OCI-LY7 (cell line): Measurements from ENCODE around the gene PWWP2B. TPM values are rescaled to one million over a fixed set of nuclear protein-coding genes. Genes with fewer than 3 reads are reported as not detected.
A peak's percentile ranks its signal among the peaks of the same experiment; 100 is the strongest.

ENCODE experiments used
- BruUV-seq: library from RNA; stranded (reverse); fragments of 400-500 nt; replicated peaks from 2 replicates; lab custom pipeline; 2021; lab: Mats Ljungman, UMichigan
- CTCF ChIA-PET: fragments of 300-600 bp; sonication (Branson Sonifier 250); formaldehyde crosslinking; loops from one replicate; lab custom pipeline; 2022; ENCODE audit warnings: antibody characterized with exemption; ENCODE audit not compliant: unreplicated experiment; lab: Charles Lee
- POLR2A ChIA-PET: fragments of 300-600 bp; sonication (Branson Sonifier 250); formaldehyde crosslinking; loops from one replicate; lab custom pipeline; 2022; ENCODE audit warnings: antibody characterized with exemption; lab: Charles Lee
- DNase-seq: peaks from one replicate; pipeline ENCODE4 v3.0.0-alpha.2; 2015; ENCODE audit warnings: low spot score
- H2AFZ ChIP-seq: fragments of 200-600 bp; sonication (generic), shearing (Covaris generic); 2 replicates; pipeline ENCODE4 v1.6.1; 2014; ENCODE audit warnings: mild to moderate bottlenecking, antibody characterized with exemption, low read length, moderate library complexity
- H3K27ac ChIP-seq: fragments of 200-600 bp; sonication (generic); 2 replicates; pipeline ENCODE4 v1.5.1; 2014; ENCODE audit warnings: mixed run types, low read depth, mild to moderate bottlenecking, moderate library complexity, low read length, inconsistent platforms; ENCODE audit not compliant: poor library complexity, severe bottlenecking
- H3K36me3 ChIP-seq: fragments of 200-600 bp; sonication (generic); 2 replicates; pipeline ENCODE4 v1.6.1; 2014; ENCODE audit warnings: mild to moderate bottlenecking, antibody characterized with exemption, low read length, moderate library complexity, mixed read lengths; ENCODE audit not compliant: insufficient read depth
- H3K4me1 ChIP-seq: fragments of 200-600 bp; sonication (generic); 2 replicates; pipeline ENCODE4 v1.5.1; 2014; ENCODE audit warnings: mild to moderate bottlenecking, low read length; ENCODE audit not compliant: insufficient read depth, poor library complexity, severe bottlenecking
- H3K4me2 ChIP-seq: fragments of 200-600 bp; sonication (generic); 2 replicates; pipeline ENCODE4 v1.6.1; 2014; ENCODE audit warnings: mild to moderate bottlenecking, low read length
- H3K4me3 ChIP-seq: fragments of 200-600 bp; sonication (generic); 2 replicates; pipeline ENCODE4 v1.5.1; 2014; ENCODE audit warnings: mild to moderate bottlenecking, low read depth, low read length; ENCODE audit not compliant: poor library complexity, severe bottlenecking
- H3K79me2 ChIP-seq: fragments of 200-600 bp; sonication (generic); 2 replicates; pipeline ENCODE4 v1.6.1; 2016; ENCODE audit warnings: low read depth, mild to moderate bottlenecking, low read length, moderate library complexity, mixed read lengths; ENCODE audit not compliant: insufficient read depth
- H3K9me2 ChIP-seq: fragments of 200-600 bp; sonication (generic); 2 replicates; pipeline ENCODE4 v1.6.1; 2016; ENCODE audit warnings: mild to moderate bottlenecking, low read length, mixed read lengths; ENCODE audit not compliant: insufficient read depth
- H3K9me3 ChIP-seq: fragments of 200-600 bp; sonication (generic); 2 replicates; pipeline ENCODE4 v1.6.1; 2014; ENCODE audit warnings: mild to moderate bottlenecking, mixed run types, low read length, mixed read lengths
- H4K20me1 ChIP-seq: fragments of 200-600 bp; sonication (generic); 2 replicates; pipeline ENCODE4 v1.6.1; 2014; ENCODE audit warnings: mild to moderate bottlenecking, antibody characterized with exemption, low read length, moderate library complexity, mixed read lengths; ENCODE audit not compliant: insufficient read depth
- EZH2phosphoT487 ChIP-seq: fragments of 200-600 bp; sonication (generic); IDR thresholded peaks from 2 replicates; pipeline ENCODE4 v1.6.1; 2018; ENCODE audit warnings: low read depth, borderline replicate concordance, mild to moderate bottlenecking, mixed run types, antibody characterized with exemption, low read length, moderate library complexity, mixed read lengths
- intact Hi-C: fragments of 100-400 bp; cut with micrococcal nuclease; formaldehyde crosslinking; loops from one replicate; pipeline ENCODE4 v1.10.0; 2022; ENCODE audit not compliant: unreplicated experiment
- total RNA-seq, 2 experiments: library from RNA; depleted of rRNA in 1 of 2; stranded (reverse); fragments of >200 nt in 1 of 2; shearing (Covaris generic) in 1 of 2; gene quantifications; 2 replicates each; pipeline ENCODE4 v1.2.3, GENCODE V29; 2014 to 2022
- TF ChIP-seq, protein P1 (sequence below): fragments of 200-600 bp; sonication (generic); conservative IDR thresholded peaks from 2 replicates; pipeline ENCODE4 v1.5.1; 2014; ENCODE audit warnings: mild to moderate bottlenecking, antibody characterized with exemption, low read length, moderate library complexity, mixed read lengths

PWWP2B gene
- total RNA-seq, 2 experiments from 2014 or later = 5.9 to 10.6 TPM

GRCh38 chr10:132417957-132418441 lies 21.0 kb downstream of the PWWP2B start:
- Histone ChIP-seq H3K9me2 (no peaks in the 10 kb centered on the region), H3K9me3 (no peaks in the 10 kb centered on the region), H3K79me2 (no peaks in the 10 kb centered on the region), H3K36me3 (no peaks in the 10 kb centered on the region), H3K27ac (no peak overlapping the region), H4K20me1 (no peaks in the 10 kb centered on the region), H3K4me3 (no peak overlapping the region), H2AFZ (no peak overlapping the region), H3K4me1 (peaks cover 49% of the 10 kb centered on the region), H3K4me2 (0 out of 2 replicates have a peak overlapping the region, but pooled peaks have one; percentile 15)
- intact Hi-C loops = no loop called here
- ChIA-PET CTCF (interaction anchor here (0.6 kb wide), 1 partner anchor 28 kb away, joined by 5 read pairs; no protein-coding TSS in a partner anchor), POLR2A (interaction anchor here (1.3 kb wide), 1 partner anchor 20 kb away, joined by 3 read pairs; no protein-coding TSS in a partner anchor)
- BruUV-seq = no TSS peak
- TF ChIP-seq, protein P1, sequence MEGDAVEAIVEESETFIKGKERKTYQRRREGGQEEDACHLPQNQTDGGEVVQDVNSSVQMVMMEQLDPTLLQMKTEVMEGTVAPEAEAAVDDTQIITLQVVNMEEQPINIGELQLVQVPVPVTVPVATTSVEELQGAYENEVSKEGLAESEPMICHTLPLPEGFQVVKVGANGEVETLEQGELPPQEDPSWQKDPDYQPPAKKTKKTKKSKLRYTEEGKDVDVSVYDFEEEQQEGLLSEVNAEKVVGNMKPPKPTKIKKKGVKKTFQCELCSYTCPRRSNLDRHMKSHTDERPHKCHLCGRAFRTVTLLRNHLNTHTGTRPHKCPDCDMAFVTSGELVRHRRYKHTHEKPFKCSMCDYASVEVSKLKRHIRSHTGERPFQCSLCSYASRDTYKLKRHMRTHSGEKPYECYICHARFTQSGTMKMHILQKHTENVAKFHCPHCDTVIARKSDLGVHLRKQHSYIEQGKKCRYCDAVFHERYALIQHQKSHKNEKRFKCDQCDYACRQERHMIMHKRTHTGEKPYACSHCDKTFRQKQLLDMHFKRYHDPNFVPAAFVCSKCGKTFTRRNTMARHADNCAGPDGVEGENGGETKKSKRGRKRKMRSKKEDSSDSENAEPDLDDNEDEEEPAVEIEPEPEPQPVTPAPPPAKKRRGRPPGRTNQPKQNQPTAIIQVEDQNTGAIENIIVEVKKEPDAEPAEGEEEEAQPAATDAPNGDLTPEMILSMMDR = no peak
- no peak for TF ChIP-seq EZH2phosphoT487
- no peak for DNase-seq

- H4K20me1 ChIP-seq = no peaks in the 10 kb centered on the region
- H3K4me1 ChIP-seq = peaks cover 57% of the 10 kb centered on the region
- H3K36me3 ChIP-seq = no peaks in the 10 kb centered on the region
- no TSS peak for BruUV-seq
- H3K9me3 ChIP-seq = no peaks in the 10 kb centered on the region
- CTCF ChIA-PET = interaction anchor here (0.6 kb wide), 1 partner anchor 27 kb away, joined by 5 read pairs; no protein-coding TSS in a partner anchor
- 0 out of 2 replicates have a peak overlapping the region, but pooled peaks have one; percentile 15 for H3K4me2 ChIP-seq
- H3K4me3 ChIP-seq = no peak overlapping the region
- intact Hi-C loops = no loop called here
- DNase-seq = peak; percentile 48
- H3K27ac ChIP-seq = no peak overlapping the region
- no peak overlapping the region for H2AFZ ChIP-seq
- TF ChIP-seq, protein P1 = no peak
- no peak for TF ChIP-seq EZH2phosphoT487
- POLR2A ChIA-PET = interaction anchor here (1.3 kb wide), 1 partner anchor 21 kb away, joined by 3 read pairs; no protein-coding TSS in a partner anchor
- H3K79me2 ChIP-seq = no peaks in the 10 kb centered on the region
- H3K9me2 ChIP-seq = no peaks in the 10 kb centered on the region
Measured at GRCh38 chr10:132418527-132419416, 21.8 kb downstream of the PWWP2B start.
